ENCODE data around the gene IQCM.

IQCM gene

GRCh38 chr4:149815743-149816142 lies at the start of gene IQCM:
IQCM (minus strand) TSS chr4:149815843; CDS start chr4:149742691, 73,152 bp downstream.
- DNase-seq: no peak

GRCh38 chr4:149857446-149857845 lies 41.8 kb upstream of the IQCM start:
- no peak for DNase-seq

GRCh38 chr4:149845743-149846142 lies 30.1 kb upstream of the IQCM start:
- no peak for DNase-seq

- no peak for DNase-seq
Observed at GRCh38 chr4:149841686-149842085, 26.0 kb upstream of the IQCM start.

- no peak for DNase-seq
Observed at GRCh38 chr4:149838036-149838435, 22.4 kb upstream of the IQCM start.

GRCh38 chr4:149836546-149836945 lies 20.9 kb upstream of the IQCM start:
- no peak for DNase-seq

- no peak for DNase-seq
Observed at GRCh38 chr4:149835280-149835679, 19.6 kb upstream of the IQCM start.

- no peak for DNase-seq
Observed at GRCh38 chr4:149831656-149832208, 16.1 kb upstream of the IQCM start.

GRCh38 chr4:149830823-149831222 lies 15.2 kb upstream of the IQCM start:
- DNase-seq: no peak

GRCh38 chr4:149825336-149825735 lies 9.7 kb upstream of the IQCM start:
- no peak for DNase-seq

- DNase-seq: no peak
Observed at GRCh38 chr4:149823769-149824221, 8.2 kb upstream of the IQCM start.

GRCh38 chr4:149801416-149801815 lies 14.2 kb downstream of the IQCM start:
- DNase-seq: no peak

GRCh38 chr4:149799546-149799945 lies 16.1 kb downstream of the IQCM start:
- DNase-seq: no peak

- no peak for DNase-seq
Observed at GRCh38 chr4:149796381-149796780, 19.3 kb downstream of the IQCM start.

- no peak for DNase-seq
Observed at GRCh38 chr4:149795256-149795655, 20.4 kb downstream of the IQCM start.

- no peak for DNase-seq
Observed at GRCh38 chr4:149794352-149794751, 21.3 kb downstream of the IQCM start.

GRCh38 chr4:149793459-149793858 lies 22.2 kb downstream of the IQCM start:
- DNase-seq: no peak

GRCh38 chr4:149791851-149792250 lies 23.8 kb downstream of the IQCM start:
- DNase-seq: no peak

GRCh38 chr4:149790172-149790907 lies 25.3 kb downstream of the IQCM start:
- DNase-seq: no peak

GRCh38 chr4:149788300-149788699 lies 27.3 kb downstream of the IQCM start:
- no peak for DNase-seq

- no peak for DNase-seq
Observed at GRCh38 chr4:149785696-149786431, 29.8 kb downstream of the IQCM start.

GRCh38 chr4:149784018-149784417 lies 31.6 kb downstream of the IQCM start:
- no peak for DNase-seq

- DNase-seq: no peak
Observed at GRCh38 chr4:149781150-149781549, 34.5 kb downstream of the IQCM start.

- DNase-seq: no peak
Observed at GRCh38 chr4:149768477-149768876, 47.2 kb downstream of the IQCM start.
